GM23248 (cell line): Measurements from ENCODE around the gene HBS1L. TPM values are rescaled to one million over a fixed set of nuclear protein-coding genes. Genes with fewer than 3 reads are reported as not detected.

Experiments used
- DNase-seq: peaks from one replicate; pipeline ENCODE4 v3.0.0-alpha.2; 2015
- H2AFZ ChIP-seq: fragments of 200-600 bp; sonication (generic); 2 replicates; pipeline ENCODE4 v1.6.1; 2016; ENCODE audit warnings: antibody characterized with exemption
- H3F3A ChIP-seq: fragments of 200-600 bp; sonication (generic); 2 replicates; pipeline ENCODE4 v1.6.1; 2016; ENCODE audit warnings: mild to moderate bottlenecking, antibody characterized with exemption, mixed run types; ENCODE audit not compliant: insufficient read depth
- H3K27ac ChIP-seq: fragments of 200-600 bp; sonication (generic); 2 replicates; pipeline ENCODE4 v1.5.1; 2016; ENCODE audit warnings: mild to moderate bottlenecking
- H3K27me3 ChIP-seq: fragments of 200-600 bp; sonication (generic); replicated peaks from 2 replicates; pipeline ENCODE4 v1.6.1; 2016; ENCODE audit warnings: mild to moderate bottlenecking; ENCODE audit not compliant: insufficient read depth
- H3K36me3 ChIP-seq: fragments of 200-600 bp; sonication (generic); 2 replicates; pipeline ENCODE4 v1.6.1; 2016; ENCODE audit warnings: low read depth, mild to moderate bottlenecking
- H3K4me1 ChIP-seq: fragments of 200-600 bp; sonication (generic); 2 replicates; pipeline ENCODE4 v1.6.1; 2016; ENCODE audit warnings: mild to moderate bottlenecking; ENCODE audit not compliant: insufficient read depth
- H3K4me2 ChIP-seq: fragments of 200-600 bp; sonication (generic); one replicate; pipeline ENCODE4 v1.6.1; 2016; ENCODE audit warnings: mild to moderate bottlenecking; ENCODE audit not compliant: unreplicated experiment
- H3K4me3 ChIP-seq: fragments of 200-600 bp; sonication (generic); 2 replicates; pipeline ENCODE4 v1.5.1; 2016; ENCODE audit warnings: mild to moderate bottlenecking
- H3K79me2 ChIP-seq: fragments of 200-600 bp; sonication (generic); 2 replicates; pipeline ENCODE4 v1.6.1; 2016; ENCODE audit warnings: mild to moderate bottlenecking; ENCODE audit not compliant: insufficient read depth
- H3K9ac ChIP-seq: fragments of 200-600 bp; sonication (generic); 2 replicates; pipeline ENCODE4 v1.6.1; 2016; ENCODE audit warnings: mild to moderate bottlenecking
- H3K9me2 ChIP-seq: fragments of 200-600 bp; sonication (generic); 2 replicates; pipeline ENCODE4 v1.6.1; 2016; ENCODE audit warnings: mixed run types, mild to moderate bottlenecking, moderate library complexity; ENCODE audit not compliant: insufficient read depth
- H3K9me3 ChIP-seq: fragments of 200-600 bp; sonication (generic); one replicate; pipeline ENCODE4 v1.6.1; 2017; ENCODE audit warnings: low read depth
- H4K20me1 ChIP-seq: fragments of 200-600 bp; sonication (generic); 2 replicates; pipeline ENCODE4 v1.6.0; 2016; ENCODE audit not compliant: insufficient read depth
- EZH2 ChIP-seq: fragments of 200-600 bp; sonication (generic); IDR thresholded peaks from 2 replicates; pipeline ENCODE4 v1.6.1; 2018; ENCODE audit warnings: antibody characterized with exemption, mild to moderate bottlenecking; ENCODE audit not compliant: insufficient read depth, poor library complexity, severe bottlenecking
- EZH2phosphoT487 ChIP-seq: fragments of 200-600 bp; sonication (generic); IDR thresholded peaks from 2 replicates; pipeline ENCODE4 v1.6.1; 2018; ENCODE audit warnings: antibody characterized with exemption, moderate library complexity, mild to moderate bottlenecking, low read depth; ENCODE audit not compliant: insufficient read depth
- WGBS, 2 experiments: methylation state at CpG; one replicate each; pipeline ENCODE4 v1.1.6; 2015 to 2017; ENCODE audit warnings: low lambda C conversion rate in 2 of 2, low coverage in 1 of 2; ENCODE audit errors: missing lambda C conversion rate in 2 of 2; 5-methylcytosine and 5-hydroxymethylcytosine counted together
- in situ Hi-C: fragments of 300-500 bp; cut with MboI; formaldehyde crosslinking; loops from 2 replicates; pipeline ENCODE4 v1.15.0; 2020
- polyA plus RNA-seq: library from polyadenylated mRNA; unstranded; fragments of >200 nt; fragmentation: Nextera tagmentation; extraction: Ambion mirVana; gene quantifications from 2 replicates; pipeline ENCODE4 v1.2.1, GENCODE V29; 2016
- total RNA-seq: library from RNA; depleted of rRNA; stranded (reverse); fragments of >200 nt; shearing (Covaris generic); gene quantifications from 2 replicates; pipeline ENCODE4 v1.2.3, GENCODE V29; 2014

HBS1L gene
- total and polyA plus RNA-seq, 2 experiments from 2014 or later: 83.1 to 83.9 TPM

- H3K9me3 ChIP-seq: no peaks in the 10 kb centered on the region
- no peak for DNase-seq
- no peak overlapping the region for H3K27ac ChIP-seq
- no peaks in the 10 kb centered on the region for H3K9me2 ChIP-seq
- no peak overlapping the region for H2AFZ ChIP-seq
- no peak overlapping the region for H3K4me3 ChIP-seq
- no peak overlapping the region for H3K4me2 ChIP-seq
- WGBS, 2 experiments: 36% methylated on average over 1 of the region's 1 CpG
- H4K20me1 ChIP-seq: no peaks in the 10 kb centered on the region
- no peaks in the 10 kb centered on the region for H3F3A ChIP-seq
- in situ Hi-C loops: no loop called here
- peaks cover 15% of the 10 kb centered on the region for H3K27me3 ChIP-seq
- no peaks in the 10 kb centered on the region for H3K36me3 ChIP-seq
- TF ChIP-seq EZH2phosphoT487 (no peak), EZH2 (no peak)
- H3K4me1 ChIP-seq: no peaks in the 10 kb centered on the region
- H3K9ac ChIP-seq: no peak overlapping the region
- no peaks in the 10 kb centered on the region for H3K79me2 ChIP-seq
Observed at GRCh38 chr6:135075018-135075417, 20.4 kb upstream of the HBS1L start.

DNA sequence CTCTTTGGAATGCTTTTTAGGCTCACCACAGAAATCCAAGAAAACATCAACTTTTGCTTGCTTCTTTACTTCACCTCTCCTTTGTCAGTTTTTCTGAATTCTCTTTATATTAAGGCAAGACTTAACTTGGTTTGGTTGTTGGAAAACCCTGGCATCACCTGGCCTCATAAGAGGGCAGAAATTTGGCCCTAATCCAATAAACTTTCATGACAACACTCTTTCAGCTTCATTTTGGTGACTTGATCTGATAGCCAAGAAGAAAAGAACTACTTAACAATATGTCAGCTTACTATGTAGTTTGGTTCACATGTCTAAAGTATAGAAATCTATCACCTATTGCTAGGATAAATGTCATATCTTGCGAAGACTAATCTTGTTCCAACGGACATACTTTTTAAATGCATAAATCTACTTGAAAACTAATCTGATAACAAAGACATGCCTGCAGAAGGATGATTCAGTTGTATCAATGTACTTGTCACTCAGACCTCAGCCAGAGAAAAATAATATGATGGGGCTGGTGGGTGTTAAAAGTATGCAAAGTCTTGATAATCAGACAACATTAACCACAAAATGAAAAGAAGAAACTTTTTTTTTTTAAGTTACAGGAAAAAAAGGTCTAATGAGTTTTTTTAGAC lies 19.3 kb upstream of the HBS1L start:
- in situ Hi-C loops: no loop called here
- TF ChIP-seq EZH2phosphoT487 (no peak), EZH2 (no peak)
- Histone ChIP-seq H3F3A (no peaks in the 10 kb centered on the region), H3K9me3 (no peaks in the 10 kb centered on the region), H3K4me2 (no peak overlapping the region), H3K4me1 (no peaks in the 10 kb centered on the region), H3K79me2 (no peaks in the 10 kb centered on the region), H4K20me1 (no peaks in the 10 kb centered on the region), H3K27me3 (peaks cover 17% of the 10 kb centered on the region), H3K4me3 (no peak overlapping the region), H3K9ac (no peak overlapping the region), H3K9me2 (no peaks in the 10 kb centered on the region), H3K27ac (no peak overlapping the region), H3K36me3 (no peaks in the 10 kb centered on the region), H2AFZ (no peak overlapping the region)
- no peak for DNase-seq
- 74 to 87% methylated on average over 2 of the region's 2 CpGs for WGBS, 2 experiments

DNA sequence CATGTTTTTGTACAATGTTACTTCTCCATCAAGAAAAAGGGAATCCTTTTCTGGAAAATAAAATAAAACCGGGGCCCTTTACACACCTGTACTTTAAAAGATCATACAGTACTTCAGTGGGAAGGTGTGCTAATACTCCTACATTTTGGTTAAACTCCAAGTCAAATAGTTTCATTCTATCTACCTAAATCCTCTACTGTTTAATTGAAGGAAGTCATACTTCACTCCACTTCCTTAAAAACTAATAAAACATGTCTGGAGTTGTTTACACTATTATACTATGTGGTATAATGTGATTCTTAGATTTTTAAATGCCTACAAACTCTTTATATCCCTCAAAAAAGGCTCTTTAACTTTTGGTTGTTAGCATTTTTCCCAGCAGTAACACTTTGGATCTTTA lies 18.6 kb upstream of the HBS1L start:
- 36 to 43% methylated on average over 1 of the region's 1 CpG for WGBS, 2 experiments
- no peaks in the 10 kb centered on the region for H3K9me2 ChIP-seq
- no peaks in the 10 kb centered on the region for H4K20me1 ChIP-seq
- H3K9ac ChIP-seq: no peak overlapping the region
- in situ Hi-C loops: no loop called here
- H3K36me3 ChIP-seq: no peaks in the 10 kb centered on the region
- H3K27me3 ChIP-seq: peaks cover 17% of the 10 kb centered on the region
- H3F3A ChIP-seq: no peaks in the 10 kb centered on the region
- H3K4me3 ChIP-seq: no peak overlapping the region
- H3K27ac ChIP-seq: no peak overlapping the region
- H2AFZ ChIP-seq: no peak overlapping the region
- no peaks in the 10 kb centered on the region for H3K4me1 ChIP-seq
- H3K4me2 ChIP-seq: no peak overlapping the region
- DNase-seq: no peak
- no peaks in the 10 kb centered on the region for H3K79me2 ChIP-seq
- H3K9me3 ChIP-seq: no peaks in the 10 kb centered on the region
- TF ChIP-seq EZH2phosphoT487 (no peak), EZH2 (no peak)

- H3K9me2 ChIP-seq: no peaks in the 10 kb centered on the region
- no peak overlapping the region for H2AFZ ChIP-seq
- no peaks in the 10 kb centered on the region for H3F3A ChIP-seq
- TF ChIP-seq EZH2phosphoT487 (no peak), EZH2 (no peak)
- in situ Hi-C loops: no loop called here
- 31 to 34% methylated on average over 3 of the region's 3 CpGs for WGBS, 2 experiments
- no peaks in the 10 kb centered on the region for H3K36me3 ChIP-seq
- H3K4me2 ChIP-seq: no peak overlapping the region
- DNase-seq: no peak
- H3K9me3 ChIP-seq: no peaks in the 10 kb centered on the region
- H3K79me2 ChIP-seq: no peaks in the 10 kb centered on the region
- H3K27me3 ChIP-seq: peaks cover 17% of the 10 kb centered on the region
- H3K9ac ChIP-seq: no peak overlapping the region
- no peaks in the 10 kb centered on the region for H4K20me1 ChIP-seq
- H3K4me1 ChIP-seq: no peaks in the 10 kb centered on the region
- no peak overlapping the region for H3K4me3 ChIP-seq
- H3K27ac ChIP-seq: no peak overlapping the region
Observed at GRCh38 chr6:135072753-135073152, 18.1 kb upstream of the HBS1L start.

GRCh38 chr6:135071541-135071940 lies 16.9 kb upstream of the HBS1L start:
- DNase-seq: no peak
- Histone ChIP-seq H3K9ac (no peak overlapping the region), H3K27me3 (peaks cover 17% of the 10 kb centered on the region), H3K9me3 (no peaks in the 10 kb centered on the region), H4K20me1 (no peaks in the 10 kb centered on the region), H3K27ac (no peak overlapping the region), H2AFZ (no peak overlapping the region), H3K36me3 (no peaks in the 10 kb centered on the region), H3F3A (no peaks in the 10 kb centered on the region), H3K4me1 (no peaks in the 10 kb centered on the region), H3K9me2 (no peaks in the 10 kb centered on the region), H3K4me3 (no peak overlapping the region), H3K79me2 (no peaks in the 10 kb centered on the region), H3K4me2 (no peak overlapping the region)
- in situ Hi-C loops: no loop called here
- TF ChIP-seq EZH2 (no peak), EZH2phosphoT487 (no peak)
